Measurements from ENCODE around the gene RAD51B. TPM values are rescaled to one million over a fixed set of nuclear protein-coding genes. Genes with fewer than 3 reads are reported as not detected.
A peak's percentile ranks its signal among the peaks of the same experiment; 100 is the strongest.

Gene RAD51B
- total and polyA plus RNA-seq, 8 donors = 10.8 to 18.3 (median 14.1) TPM

DNA sequence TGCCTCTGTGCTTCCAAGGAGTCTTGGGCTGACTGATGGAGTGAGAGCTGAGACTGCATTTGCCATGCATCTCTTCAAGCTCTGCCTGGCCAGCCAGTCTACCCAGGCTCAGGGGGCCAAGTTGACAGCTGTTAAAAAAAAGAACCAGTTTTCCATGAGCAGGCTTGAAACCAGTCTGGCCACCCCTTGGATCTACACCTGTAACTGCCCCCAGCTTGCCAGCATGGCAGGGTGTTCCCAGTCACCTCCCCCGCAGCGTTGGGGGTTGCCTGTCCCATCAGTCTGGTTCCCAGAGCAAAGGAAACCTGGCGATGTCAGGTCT lies 770.6 kb downstream of the RAD51B start:
- no peak for DNase-seq
- Histone ChIP-seq H3K4me1 (peaks cover 16 to 17% of the 10 kb centered on the region in 2 donors), H3K4me3 (no peak overlapping the region), H3K27ac (peak overlapping the region in 1 of 2 donors; percentile 46), H3K9me3 (no peaks in the 10 kb centered on the region), H3K27me3 (no peaks in the 10 kb centered on the region), H3K36me3 (no peaks in the 10 kb centered on the region)
- intact Hi-C loops (cut with DNase I) = no loop called here
- no peak for ATAC-seq
- TF ChIP-seq, protein P1, sequence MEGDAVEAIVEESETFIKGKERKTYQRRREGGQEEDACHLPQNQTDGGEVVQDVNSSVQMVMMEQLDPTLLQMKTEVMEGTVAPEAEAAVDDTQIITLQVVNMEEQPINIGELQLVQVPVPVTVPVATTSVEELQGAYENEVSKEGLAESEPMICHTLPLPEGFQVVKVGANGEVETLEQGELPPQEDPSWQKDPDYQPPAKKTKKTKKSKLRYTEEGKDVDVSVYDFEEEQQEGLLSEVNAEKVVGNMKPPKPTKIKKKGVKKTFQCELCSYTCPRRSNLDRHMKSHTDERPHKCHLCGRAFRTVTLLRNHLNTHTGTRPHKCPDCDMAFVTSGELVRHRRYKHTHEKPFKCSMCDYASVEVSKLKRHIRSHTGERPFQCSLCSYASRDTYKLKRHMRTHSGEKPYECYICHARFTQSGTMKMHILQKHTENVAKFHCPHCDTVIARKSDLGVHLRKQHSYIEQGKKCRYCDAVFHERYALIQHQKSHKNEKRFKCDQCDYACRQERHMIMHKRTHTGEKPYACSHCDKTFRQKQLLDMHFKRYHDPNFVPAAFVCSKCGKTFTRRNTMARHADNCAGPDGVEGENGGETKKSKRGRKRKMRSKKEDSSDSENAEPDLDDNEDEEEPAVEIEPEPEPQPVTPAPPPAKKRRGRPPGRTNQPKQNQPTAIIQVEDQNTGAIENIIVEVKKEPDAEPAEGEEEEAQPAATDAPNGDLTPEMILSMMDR (IDR thresholded peaks at IDR 0.05) = no peak

DNA sequence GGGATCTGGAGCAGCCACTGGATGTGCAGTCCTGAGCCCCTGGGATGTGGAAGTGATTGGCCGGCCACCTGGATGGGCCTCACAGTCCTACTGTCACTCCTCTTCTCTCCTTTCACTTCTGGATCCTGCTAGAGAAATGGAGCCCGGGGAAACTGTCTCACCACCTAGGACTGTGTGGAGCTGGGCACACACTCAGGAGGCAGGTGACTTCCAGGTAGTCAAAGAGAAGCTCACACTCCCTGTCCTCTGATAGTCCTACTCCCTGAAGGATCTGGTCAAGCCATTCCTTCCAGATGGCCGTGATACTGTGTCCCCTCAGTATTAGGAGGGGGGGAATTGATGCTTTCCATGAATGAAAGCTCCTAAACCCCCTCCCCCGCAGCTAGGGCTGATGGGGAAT lies 772.2 kb downstream of the RAD51B start:
- TF ChIP-seq, protein P1 (IDR thresholded peaks at IDR 0.05) = no peak
- DNase-seq (no peak), ATAC-seq (no peak)
- intact Hi-C loops (cut with DNase I) = no loop called here
- Histone ChIP-seq H3K4me1 (peaks cover 16 to 18% of the 10 kb centered on the region in 2 donors), H3K36me3 (no peaks in the 10 kb centered on the region), H3K27me3 (no peaks in the 10 kb centered on the region), H3K9me3 (no peaks in the 10 kb centered on the region), H3K4me3 (no peak overlapping the region), H3K27ac (no peak overlapping the region)

DNA sequence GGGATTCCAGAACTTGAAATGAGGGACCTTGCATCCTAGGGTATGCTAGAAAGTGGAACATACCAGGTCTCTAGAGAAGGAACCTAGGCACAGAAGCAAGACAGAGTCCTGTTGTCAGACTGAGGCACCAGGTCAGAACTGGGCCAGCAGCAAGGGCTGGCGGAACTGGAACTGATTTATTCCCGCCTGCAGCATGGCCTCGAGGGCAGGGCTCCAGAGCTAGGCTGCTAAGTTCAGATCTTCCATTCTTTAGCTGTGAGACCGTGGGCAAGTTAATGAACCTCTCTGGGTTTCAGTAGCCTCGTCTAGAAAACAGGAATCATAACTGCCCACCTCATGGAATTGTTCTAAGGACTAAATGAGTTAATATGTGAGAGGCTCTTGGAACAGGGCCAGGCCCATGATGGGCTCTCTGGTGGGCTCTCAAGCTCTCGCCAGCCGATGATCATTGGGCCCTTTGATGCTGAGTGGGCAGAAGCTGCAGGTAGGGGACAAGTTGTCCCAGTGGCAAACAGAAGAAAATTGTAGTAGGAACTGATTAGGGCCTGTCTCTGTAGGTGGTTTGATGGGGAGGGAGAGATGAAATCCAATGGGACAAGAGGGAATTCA lies 773.5 kb downstream of the RAD51B start:
- ATAC-seq (no peak), DNase-seq (no peak)
- TF ChIP-seq, protein P1 (IDR thresholded peaks at IDR 0.05) = no peak
- H3K4me3 ChIP-seq = no peak overlapping the region
- peaks cover 8 to 26% of the 10 kb centered on the region in 2 donors for H3K4me1 ChIP-seq
- H3K27me3 ChIP-seq = no peaks in the 10 kb centered on the region
- H3K27ac ChIP-seq = no peak overlapping the region
- no peaks in the 10 kb centered on the region for H3K9me3 ChIP-seq
- H3K36me3 ChIP-seq = no peaks in the 10 kb centered on the region
- intact Hi-C loops (cut with DNase I) = no loop called here

DNA sequence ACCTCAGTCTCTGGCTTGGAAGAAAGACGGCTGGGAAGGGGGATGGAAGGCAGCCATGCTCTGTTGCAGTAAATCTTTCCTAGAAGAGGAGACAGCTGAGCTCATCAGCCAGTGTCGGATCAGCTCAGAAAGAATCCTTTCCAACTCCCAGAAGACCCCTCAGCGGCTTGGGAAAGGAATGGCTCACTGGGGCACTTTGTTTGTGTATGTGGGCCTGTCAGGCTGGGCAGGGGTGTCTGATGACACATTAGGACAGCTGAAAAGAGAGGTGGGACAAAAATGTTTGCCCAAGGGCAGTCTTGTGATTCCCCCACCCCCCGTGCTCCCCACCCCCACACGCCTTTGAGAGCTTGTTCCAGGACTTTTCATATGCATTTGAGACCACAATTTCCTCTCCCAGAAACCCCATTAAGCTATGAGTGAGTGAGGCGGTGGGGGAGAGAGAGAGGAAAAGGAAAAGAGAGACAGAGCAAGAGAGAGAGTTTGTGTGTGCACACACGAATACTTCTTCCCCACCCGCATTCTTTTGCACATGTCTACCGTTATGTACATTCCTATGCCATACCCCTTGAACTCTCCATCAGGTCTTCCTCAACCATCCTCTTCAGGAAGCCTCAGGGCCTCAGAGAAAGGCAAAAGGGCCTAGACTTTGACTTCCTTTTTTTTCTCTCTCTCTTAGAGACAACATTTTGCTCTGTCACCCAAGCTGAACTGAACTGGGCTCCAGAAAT lies 774.4 kb downstream of the RAD51B start:
- no peaks in the 10 kb centered on the region for H3K27me3 ChIP-seq
- peaks cover 15 to 35% of the 10 kb centered on the region in 2 donors for H3K4me1 ChIP-seq
- TF ChIP-seq, protein P1 (IDR thresholded peaks at IDR 0.05) = no peak
- DNase-seq = no peak
- H3K36me3 ChIP-seq = no peaks in the 10 kb centered on the region
- H3K4me3 ChIP-seq = no peak overlapping the region
- H3K9me3 ChIP-seq = no peaks in the 10 kb centered on the region
- peak overlapping the region; percentile 42 to 76 for H3K27ac ChIP-seq
- intact Hi-C loops (cut with DNase I) = no loop called here
- no peak for ATAC-seq

DNA sequence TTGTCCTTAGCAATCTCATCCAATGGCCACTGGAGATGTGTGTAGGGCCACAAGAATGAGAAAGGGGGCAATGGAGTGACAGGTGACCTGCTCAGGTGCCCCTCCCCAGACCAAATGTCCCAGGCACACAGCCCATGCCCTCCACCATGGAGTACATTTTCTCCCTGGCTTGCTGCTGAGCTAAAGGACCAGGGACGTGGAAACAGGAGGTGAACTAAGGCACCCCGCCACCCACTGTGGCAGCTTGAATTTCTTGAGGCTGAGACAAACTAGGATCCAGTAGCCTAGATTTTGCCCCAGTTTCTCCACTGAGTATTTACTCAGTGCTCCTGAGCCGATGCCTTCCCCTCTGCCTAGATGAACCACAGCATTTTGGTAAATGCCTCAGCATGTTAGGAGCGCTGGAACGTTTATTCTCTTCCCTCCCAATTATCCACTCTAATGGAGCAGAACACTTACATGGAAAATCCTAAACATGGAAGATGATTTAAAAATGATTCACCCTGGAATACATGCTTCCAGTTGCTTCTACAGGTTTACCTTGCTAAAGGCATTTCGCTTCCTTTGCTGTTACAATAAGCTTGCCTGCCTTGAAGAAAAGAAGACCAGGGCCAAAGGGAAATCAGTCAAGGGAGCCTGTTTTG lies 775.3 kb downstream of the RAD51B start:
- Histone ChIP-seq H3K9me3 (no peaks in the 10 kb centered on the region), H3K27ac (peak overlapping the region in 1 of 2 donors; percentile 76), H3K27me3 (no peaks in the 10 kb centered on the region), H3K4me1 (peaks cover 12 to 44% of the 10 kb centered on the region in 2 donors), H3K4me3 (no peak overlapping the region), H3K36me3 (no peaks in the 10 kb centered on the region)
- TF ChIP-seq, protein P1 (IDR thresholded peaks at IDR 0.05) = no peak
- intact Hi-C loops (cut with DNase I) = no loop called here
- DNase-seq (no peak), ATAC-seq (no peak)

Data from left lung (tissue), 10 donors.